Ovary (tissue), 3 donors: ENCODE results near the gene SLC35B1.

Source experiments
- CTCF ChIP-seq, 3 donors: fragments of 450-650 bp in 2 of 3; fragments of 200-600 bp in 1 of 3; IDR thresholded peaks; one replicate each; pipeline versions ENCODE4 v1.5.1 to v1.8.0; 2016 to 2022; ENCODE audit warnings: antibody characterized with exemption in 3 of 3, mild to moderate bottlenecking in 1 of 3
- EP300 ChIP-seq: sonication (generic); formaldehyde crosslinking; IDR thresholded peaks from one replicate; pipeline ENCODE4 v1.6.1; 2017; ENCODE audit warnings: antibody characterized with exemption
- donor health status: DM: no; HTN: no; CAD: no.

GRCh38 chr17:49688848-49689247, 18.9 kb downstream of the SLC35B1 start:
- TF ChIP-seq CTCF (IDR thresholded peaks at IDR 0.05) (no peak), EP300 (no peak)
